Measurements from ENCODE around the gene SERGEF.
"Not testable (repeated sequence)": the region's sequence is repeated elsewhere in the genome, so short reads cannot be mapped to it uniquely, and the experiment has no call there.

Gene SERGEF

DNA sequence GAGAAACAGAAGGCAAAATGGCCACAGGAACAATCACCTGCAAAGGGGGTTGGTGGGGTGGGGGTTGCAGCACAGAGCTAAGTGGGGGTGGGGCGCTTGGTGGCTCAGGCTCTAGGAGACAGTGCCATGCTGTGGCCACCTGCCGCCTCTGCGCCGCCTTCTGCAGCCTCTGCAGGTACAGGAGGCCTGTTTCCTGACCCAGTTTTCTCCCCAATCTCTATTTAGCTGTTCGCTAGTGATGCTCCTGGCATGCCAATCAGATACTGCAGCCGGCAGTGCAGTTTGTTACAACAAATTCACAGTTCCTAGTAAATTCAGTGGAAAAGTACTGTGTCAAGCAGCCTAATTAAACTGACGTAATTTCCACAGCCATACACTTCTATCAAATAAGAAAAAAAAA is 106.4 kb downstream of the SERGEF start:
- DNase-seq (ENCODE audit: low spot score), result no peak

DNA sequence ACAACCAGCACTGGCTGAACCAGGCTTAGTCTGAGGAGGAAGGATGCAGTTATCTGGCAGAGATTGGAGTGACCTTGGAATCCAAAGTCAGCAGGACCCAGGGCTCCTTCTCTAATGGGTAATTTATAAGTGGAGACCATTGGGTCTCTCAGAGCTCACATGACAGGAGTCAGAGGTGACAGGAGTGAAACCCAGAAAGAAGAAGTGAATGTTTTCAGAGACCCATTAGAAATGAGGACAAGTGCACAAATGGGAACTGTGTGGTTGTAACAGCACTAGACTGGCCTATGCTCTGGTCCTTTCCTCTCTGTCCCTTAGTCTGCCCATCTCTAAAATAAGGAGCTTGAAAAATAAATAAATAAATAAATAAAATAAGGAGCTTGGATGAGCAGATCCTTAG is 107.4 kb downstream of the SERGEF start:
- DNase-seq (ENCODE audit: low spot score), result no peak

DNA sequence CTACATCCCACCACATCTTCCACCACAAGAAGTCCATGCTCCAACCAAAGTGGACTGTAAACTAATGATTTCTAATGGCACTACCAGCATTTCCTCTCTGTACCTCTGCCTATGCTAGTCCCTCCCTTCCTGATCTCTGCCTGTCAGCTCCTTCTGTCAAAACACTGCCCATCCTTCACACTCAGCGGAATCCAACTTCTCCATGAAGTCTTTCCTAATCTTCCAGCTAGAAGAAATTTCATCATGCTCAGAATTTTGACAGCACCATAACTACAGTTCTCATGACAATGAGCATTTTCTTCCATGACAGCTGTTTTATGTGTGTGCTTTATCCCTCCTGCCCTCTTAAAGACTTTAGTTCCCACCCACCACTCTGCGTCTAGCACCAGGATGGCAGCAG is 111.4 kb downstream of the SERGEF start:
- DNase-seq (ENCODE audit: low spot score), result no peak

DNA sequence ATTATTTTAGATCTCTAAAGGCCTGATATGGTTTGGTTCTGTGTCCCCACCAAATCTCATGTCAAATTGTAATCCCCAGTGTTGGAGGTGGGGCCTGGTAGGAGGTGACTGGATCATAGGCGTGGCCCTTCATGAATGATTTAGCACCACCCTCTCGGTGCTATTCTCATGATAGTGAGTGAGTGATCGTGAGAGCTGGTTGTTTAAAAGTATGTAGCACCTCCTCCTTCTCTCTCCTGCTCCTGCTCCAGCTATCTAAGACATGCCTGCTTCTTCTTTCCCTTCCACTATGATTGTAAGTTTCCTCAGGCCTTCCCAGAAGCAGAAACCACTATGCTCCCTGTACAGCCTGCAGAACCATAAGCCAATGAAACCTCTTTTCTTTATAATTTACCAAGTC is 114.1 kb downstream of the SERGEF start:
- no peak for DNase-seq (ENCODE audit: low spot score)

DNA sequence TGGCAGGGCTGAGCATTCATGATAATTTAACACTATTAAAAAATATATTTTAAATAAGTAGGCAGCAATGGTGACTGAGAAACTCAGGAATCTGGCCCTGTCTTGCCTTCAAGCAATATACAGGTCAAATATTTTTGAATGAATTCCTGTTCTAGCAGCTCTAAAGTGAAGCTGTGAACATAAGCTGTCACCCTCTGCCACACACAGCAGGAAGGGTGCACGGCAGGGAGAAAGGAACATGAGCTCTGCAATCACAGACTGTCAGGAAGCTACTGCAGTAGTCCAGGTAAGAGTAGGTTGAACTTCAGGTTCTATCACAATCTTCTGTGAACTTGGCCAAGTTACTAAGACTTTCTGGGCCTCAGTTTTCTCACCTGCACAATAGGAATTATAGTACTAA is 114.8 kb downstream of the SERGEF start:
- no peak for DNase-seq (ENCODE audit: low spot score)

DNA sequence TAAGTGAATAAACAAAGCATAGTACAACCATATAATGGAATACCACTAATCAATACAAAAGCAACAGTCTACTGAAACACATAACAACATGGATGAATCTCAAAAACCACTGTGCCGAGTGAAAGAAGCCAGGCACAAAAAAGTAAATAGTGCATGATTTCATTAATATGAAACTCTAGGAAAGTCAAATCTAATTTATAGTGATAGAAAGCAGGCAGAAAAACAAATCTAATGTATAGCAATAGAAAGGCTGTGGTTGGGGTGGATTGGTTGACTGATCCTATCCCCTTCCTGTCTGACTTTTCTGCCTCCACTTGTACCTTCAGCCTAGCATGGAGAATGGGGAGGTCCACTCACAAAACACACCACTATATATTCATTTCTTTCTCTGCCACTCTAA is 115.4 kb downstream of the SERGEF start:
- no peak for DNase-seq (ENCODE audit: low spot score)

DNA sequence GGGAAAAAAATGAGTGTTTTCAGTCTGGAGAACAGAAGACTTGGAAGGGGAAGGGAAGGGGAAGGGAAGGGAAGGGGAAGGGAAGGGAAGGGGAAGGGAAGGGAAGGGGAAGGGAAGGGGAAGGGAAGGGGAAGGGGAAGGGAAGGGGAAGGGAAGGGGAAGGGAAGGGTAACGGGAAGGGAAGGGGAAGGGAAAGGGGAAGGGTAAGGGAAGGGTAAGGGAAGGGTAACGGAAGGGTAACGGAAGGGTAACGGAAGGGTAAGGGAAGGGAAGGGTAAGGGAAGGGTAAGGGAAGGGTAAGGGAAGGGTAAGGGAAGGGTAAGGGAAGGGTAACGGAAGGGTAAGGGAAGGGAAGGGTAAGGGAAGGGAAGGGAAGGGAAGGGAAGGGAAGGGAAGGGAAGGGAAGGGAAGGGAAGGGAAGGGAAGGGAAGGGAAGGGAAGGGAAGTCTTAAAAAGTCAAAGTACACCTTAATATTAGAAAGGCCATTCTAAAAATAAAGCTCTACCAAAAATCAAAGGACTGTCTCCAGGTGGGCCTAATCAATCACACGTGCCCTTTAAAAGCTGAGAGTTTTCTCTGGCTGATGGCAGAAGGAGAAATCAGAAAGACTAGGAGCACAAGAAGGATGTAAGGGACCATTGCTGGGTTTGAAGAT is 116.2 kb downstream of the SERGEF start:
- not testable (repeated sequence) for DNase-seq (ENCODE audit: low spot score)

DNA sequence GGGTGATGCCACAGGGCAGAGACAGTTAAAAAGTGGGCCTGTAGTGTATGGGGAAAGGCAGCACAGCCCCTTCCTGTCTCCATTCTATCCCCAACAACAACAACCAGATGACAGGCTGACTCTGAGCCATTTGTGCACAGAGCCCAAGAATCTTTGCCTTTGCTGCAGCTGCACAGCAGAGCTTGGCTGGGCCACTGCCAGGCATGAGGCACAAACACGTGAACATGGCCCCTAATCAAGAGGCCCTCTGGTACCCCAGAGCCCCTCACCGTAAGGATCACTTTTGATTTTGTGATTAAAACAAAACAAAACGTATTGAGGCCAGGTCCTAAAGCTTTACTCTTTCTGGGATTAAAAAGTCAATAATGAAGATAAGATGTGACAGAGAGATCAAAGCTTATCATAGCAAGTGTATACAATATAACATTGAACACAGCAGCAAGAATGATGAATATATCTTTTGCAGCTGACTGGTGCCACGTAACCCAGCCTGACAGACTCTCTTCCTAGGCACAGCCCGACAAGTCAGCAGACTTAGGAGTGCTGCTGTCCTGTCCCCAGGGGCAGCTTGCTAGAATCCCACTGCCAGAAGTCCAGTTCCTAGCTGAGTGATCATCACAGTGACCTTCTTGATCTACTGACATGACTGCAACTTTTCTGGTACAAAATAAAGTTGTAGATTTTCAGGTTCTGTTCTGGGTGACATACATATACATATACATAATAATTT is 117.8 kb downstream of the SERGEF start:
- no peak for DNase-seq (ENCODE audit: low spot score)

DNA sequence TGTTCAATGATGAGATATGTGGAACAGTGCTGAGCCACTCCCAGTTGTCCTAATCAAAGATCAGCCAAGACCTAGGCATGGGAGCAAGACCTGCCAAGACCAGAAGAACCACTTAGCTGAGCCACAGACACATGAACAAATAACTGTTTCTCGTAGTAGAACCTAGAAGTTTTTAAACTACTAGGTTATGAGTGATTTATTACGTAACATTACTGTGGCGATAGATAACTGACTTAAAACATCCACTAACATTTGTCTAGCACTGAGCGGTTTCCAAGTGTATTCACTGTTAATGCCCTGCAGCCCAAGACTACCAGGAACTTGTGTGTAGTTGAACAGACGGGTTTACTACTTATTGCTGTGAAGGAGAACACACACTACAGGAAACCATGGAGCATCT is 120.4 kb downstream of the SERGEF start:
- DNase-seq (ENCODE audit: low spot score), result no peak

DNA sequence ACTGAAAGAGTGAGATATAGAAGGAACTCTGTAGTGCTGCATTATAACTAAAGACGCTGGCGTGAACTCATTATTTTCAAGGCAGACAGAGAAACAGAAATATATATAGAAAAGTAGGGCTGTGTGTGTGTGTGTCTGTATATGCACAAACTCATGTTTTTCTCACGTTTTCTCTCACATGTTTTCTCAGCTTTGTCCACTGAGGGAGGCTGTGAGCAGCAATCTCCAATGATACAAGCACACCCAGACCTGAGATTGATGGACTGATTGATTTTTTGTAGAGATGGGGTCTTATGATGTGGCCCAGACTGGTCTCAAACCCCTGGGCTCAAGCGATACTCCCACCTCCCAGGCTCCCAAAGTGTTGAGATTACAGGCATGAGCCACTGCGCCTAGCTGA is 122.5 kb downstream of the SERGEF start:
- DNase-seq (ENCODE audit: low spot score), result no peak

DNA sequence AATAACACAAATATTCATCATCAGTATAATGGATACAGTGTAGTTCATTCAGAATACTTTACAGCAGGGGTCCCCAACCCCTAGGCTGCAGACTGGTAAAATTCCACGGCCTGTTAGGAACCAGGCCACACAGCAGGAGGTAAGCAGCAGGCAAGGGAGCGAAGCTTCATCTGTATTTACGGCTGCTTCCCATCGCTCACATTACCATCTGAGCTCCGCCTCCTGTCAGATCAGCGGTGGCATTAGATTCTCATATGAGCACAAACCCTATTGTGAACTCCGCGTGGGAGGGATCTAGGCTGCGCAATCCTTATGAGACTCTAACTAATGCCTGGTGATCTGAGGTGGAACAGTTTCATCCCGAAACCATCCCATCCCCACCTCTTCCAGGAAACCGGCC is 125.1 kb downstream of the SERGEF start:
- DNase-seq (ENCODE audit: low spot score), result no peak

DNA sequence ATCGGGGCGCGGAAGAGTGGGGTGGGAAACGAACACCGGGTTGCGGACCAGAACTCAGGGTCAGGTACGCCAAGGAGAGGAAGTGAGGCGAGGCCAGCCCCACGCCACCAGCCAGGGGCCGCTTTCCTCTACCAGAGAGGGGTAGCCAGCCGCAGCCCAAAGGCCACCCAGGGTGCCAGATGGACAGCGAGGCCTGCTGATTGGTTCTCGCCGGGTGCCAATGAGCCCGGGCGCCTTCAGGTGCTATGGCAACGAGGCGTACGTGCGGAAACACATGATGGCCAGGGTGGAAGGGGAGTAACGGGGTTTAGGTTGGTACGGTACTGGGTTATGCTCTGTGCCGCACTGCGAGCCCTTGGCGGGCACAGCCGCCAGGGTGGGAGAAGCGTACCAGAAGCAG is 128.9 kb downstream of the SERGEF start:
- no peak for DNase-seq (ENCODE audit: low spot score)

DNA sequence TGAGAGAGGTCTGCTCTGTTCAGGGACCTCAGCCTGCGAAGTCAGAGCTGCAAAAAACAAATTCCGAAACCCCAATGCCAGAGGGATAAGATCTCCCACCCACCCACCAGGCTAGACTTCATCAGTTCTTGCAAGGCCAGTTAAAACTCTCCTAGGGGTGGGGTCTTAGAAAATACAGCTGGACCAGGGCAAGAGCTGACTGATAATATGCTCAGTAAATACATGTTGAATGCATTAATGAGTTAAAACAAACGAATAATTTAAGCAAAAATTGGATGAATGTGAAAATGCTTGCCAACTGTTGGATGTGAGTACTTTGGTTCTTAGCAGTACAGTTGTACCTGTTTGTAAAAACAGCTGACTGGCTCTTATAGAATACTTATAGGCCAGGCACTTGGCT is 129.8 kb downstream of the SERGEF start:
- DNase-seq (ENCODE audit: low spot score), result no peak

DNA sequence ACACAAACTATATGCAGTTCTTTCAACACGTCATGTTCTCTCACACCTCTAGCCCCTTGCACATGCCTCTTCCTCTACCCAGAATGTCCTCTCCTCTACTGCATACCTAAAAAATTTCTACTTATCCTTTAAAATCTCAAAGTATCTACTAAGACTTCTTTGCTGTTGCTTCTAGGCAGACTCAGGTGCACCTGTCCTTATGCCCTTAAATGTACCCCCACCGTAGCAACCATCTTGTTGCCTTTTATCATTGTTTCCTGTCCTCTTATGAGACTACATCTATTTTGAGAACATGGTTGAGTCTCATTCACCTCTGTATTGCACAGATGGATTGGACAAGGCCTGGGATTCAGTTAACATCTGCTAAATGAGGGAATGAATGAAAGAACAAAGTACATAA is 134.1 kb downstream of the SERGEF start:
- DNase-seq (ENCODE audit: low spot score), result no peak

DNA sequence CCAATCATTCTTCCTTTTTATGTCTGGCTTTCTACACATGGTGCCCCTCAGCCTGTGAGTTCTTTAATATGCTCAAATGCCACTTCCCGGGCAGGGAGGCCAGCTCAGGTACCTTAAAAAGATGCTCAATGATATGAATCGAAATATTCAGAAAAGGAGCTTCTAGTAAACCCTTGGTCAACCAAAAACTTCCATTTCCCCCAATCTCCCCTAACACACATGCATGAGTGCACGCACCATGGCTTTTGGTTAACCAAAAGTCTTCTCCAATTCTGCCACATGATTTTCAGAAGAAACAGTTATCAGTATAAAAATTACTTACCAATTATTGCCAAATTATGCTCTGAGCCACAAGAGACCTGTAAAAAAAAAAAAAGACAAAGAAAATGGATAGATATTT is 135.0 kb downstream of the SERGEF start:
- DNase-seq (ENCODE audit: low spot score), result no peak

DNA sequence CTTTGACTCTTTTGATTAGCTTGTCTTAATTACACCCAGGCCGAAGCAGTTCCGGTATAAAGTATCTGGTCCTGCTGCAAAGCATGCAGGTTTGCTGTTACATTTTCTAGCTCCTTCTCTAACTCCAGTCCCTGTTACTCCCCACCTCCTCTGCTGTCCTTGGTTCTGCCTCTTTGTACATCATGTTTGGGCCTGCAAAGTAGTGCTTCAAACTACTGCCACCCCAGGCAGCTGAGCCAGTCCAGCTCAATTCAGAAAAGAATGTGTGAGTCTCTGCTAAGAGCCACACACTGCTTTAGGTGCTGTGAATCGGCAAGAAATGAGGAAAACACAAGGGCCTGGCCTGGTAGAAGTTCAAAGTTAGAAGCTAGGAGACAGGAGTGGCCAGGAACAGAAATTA is 136.0 kb downstream of the SERGEF start:
- DNase-seq (ENCODE audit: low spot score), result no peak

DNA sequence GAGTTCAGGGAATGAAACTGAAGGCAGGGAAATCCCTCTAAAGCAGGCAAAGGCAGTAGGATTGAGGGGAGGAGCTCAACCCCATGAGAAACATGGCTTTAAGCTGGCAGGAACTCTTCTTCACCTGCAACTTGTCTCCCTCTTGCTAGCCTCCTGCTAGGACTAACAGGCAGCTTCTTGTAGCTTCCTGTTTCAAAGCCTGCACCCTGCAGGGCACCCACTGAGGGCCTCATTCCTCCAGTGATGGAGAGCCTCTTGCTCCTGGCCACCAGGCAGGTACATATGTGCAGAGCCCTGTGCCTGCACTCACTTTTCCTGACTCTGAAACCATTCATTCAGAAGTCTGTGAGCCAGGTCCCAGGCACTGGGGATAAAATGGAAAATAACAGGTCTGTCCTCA is 137.0 kb downstream of the SERGEF start:
- no peak for DNase-seq (ENCODE audit: low spot score)

DNA sequence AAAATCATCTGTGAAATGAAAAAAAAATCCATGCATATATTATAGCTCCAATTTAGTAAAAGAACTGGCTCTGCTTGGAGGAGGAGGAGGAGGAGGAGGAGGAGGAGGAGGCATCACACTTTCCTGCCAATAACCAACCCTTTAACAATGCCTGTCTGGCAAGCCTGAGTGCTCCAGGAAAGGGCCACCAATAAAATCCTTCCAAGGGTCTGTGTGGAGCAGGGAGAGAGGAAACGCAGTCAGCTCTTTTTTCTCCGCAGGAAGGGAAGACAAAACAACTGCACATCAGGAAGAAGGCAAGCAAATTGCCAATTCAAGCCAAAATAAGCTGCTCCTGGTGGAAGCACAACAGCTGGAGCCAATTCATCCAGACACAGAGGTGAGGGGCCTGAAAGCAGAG is 139.3 kb downstream of the SERGEF start:
- no peak for DNase-seq (ENCODE audit: low spot score)

DNA sequence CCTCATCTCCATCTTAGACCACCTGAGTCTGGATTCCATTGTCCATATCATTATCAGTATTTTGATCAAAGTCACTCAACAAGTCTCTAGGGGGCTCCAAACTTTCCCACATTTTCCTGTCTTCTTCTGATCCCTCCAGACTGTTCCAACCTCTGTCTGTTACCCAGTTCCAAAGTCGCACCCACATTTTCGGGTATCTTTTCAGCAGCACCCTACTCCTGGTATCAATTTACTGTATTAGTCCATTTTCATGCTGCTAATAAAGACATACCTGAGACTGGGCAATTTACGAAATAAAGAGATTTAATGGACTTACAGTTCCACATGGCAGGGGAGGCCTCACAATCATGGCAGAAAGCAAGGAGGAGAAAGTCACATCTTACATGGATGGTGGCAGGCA is 144.4 kb downstream of the SERGEF start:
- not testable (repeated sequence) for DNase-seq (ENCODE audit: low spot score)

DNA sequence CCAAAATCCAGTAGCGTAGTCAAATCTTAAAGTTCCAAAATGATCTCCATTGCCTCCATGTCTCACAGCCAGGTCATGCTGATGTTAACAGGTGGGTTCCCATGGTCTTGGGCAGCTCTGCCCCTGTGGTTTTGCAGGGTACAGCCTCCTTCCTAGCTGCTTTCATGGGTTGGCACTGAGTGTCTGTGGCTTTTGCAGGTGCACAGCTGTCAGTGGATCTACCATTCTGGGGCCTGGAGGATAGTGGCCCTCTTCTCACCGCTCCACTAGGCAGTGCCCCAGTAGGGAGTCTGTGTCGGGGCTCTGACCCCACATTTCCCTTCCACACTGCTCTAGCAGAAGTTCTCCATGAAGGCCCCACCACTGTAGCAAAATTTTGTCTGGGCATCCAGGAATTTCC is 145.5 kb downstream of the SERGEF start:
- no peak for DNase-seq (ENCODE audit: low spot score)

DNA sequence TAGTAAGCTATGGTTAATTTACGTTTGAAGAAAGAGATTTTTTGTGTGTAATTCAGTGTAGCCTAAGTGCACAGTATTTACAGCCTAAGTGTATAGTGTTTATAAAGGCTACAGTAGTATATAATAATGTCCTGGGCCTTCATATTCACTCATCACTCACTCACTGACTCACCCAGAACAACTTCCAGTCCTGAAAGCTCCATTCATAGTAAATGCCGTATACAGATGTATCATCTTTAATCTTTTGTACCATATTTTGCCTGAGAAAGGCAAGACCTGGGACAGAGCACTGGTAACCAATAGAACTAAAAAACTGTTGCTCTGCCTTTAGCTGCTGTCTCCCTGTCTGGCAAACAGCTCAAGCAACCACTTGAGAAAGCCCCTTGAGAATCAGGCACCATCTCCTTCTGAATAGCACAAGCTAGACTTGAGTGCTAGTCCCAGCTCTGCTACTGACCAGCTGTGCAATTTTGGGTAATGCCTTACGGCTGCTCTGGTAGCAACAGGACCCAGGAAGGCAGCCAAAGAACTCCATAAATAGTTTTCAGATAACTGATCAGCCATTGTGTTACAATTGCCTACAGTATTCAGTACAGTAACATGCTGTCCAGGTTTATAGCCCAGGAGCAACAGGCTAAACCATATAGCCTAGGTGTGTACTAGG is 146.9 kb downstream of the SERGEF start:
- DNase-seq (ENCODE audit: low spot score), result no peak

DNA sequence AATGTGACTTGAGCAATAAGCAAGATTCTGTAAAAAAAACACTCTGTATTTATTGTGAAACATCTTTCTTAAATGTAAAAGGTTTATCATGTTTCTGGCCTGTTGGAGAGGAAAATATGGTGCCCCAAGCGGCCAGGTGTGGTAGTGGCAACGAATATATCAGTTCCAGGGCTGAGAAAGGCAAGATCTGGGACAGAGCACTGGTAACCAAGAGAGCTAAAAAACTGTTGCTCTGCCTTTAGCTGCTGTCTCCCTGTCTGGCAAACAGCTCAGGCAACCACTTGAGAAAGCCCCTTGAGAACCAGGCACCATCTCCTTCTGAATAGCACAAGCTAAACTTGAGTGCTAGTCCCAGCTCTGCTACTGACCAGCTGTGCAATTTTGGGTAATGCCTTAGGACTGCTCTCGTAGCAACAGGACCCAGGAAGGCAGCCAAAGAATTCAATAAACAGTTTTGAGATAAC is 148.3 kb downstream of the SERGEF start:
- DNase-seq (ENCODE audit: low spot score), result peak; percentile 13

DNA sequence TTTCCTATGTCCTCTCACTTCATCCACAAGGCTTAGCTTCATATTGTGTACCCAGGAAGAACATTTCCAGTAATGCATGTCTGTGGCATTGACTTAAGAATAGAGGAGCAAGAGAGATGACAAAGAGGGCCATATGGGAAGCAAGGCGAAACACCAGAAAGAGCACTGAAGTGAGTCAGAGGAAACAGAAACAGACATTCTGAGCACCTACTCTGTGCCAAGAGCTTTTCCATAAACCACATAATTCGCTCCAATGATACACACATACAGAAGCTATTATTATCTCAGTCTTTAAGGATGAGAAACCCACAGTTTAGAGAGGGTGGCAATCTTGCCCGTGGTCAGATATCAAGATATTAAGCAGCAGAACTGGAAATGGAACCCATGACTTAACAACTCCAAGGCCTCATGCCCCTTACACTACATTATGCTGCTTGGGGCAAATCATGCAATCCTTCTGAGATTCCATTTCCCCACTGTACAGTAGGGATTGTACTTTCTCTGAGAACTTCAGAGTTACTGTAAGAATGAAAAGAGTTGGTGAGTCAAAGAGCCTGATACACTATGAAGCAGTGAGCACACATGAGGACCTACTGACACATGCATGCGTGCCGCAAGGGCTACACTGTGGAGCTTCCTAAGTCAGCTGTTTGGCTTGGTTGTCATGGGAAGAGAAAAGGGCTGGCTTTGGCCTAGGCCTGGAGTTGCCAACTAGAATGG is 151.7 kb downstream of the SERGEF start:
- no peak for DNase-seq (ENCODE audit: low spot score)

Data from kidney tubule cell (primary cell).